Fibroblast of villous mesenchyme (primary cell): ENCODE results near the gene PAK5. TPM values are rescaled to one million over a fixed set of nuclear protein-coding genes. Genes with fewer than 3 reads are reported as not detected.

Experiments used
- DNase-seq: peaks from one replicate; pipeline ENCODE4 v3.0.0-alpha.2; 2010; ENCODE audit warnings: low read depth
- H3K4me3 ChIP-seq: 2 replicates; pipeline ENCODE4 v1.5.1; 2011; ENCODE audit warnings: low read depth, mild to moderate bottlenecking, low read length
- total RNA-seq: library from RNA; depleted of rRNA; stranded (reverse); fragments of >200 nt; gene quantifications from 2 replicates; pipeline ENCODE4 v1.2.3, GENCODE V29; 2012
- TF ChIP-seq, protein P1 (sequence below): IDR thresholded peaks from 2 replicates; pipeline ENCODE4 v1.5.1; 2012; ENCODE audit warnings: low read depth, mild to moderate bottlenecking, low read length; ENCODE audit not compliant: insufficient read depth

PAK5 gene
- total RNA-seq, 1 donor = not detected

DNA sequence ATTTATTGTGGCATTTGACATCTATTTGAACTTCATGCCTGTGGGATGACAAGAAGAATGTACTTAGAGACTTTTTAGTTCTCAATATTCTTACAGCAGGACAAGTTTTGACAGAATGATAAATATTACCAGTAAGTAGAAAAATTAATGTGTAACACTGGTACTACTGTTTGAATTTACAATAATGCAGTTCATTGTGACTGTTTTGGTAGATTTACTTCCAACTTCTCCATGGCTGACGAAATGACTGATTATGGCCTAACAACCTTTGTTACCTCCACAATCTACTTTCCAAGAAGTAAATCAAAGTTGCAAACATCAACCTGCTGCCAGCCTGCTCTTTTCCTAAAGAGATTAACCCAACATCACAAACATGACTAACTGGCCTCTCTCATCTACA is 38.5 kb downstream of the PAK5 start:
- DNase-seq = no peak
- TF ChIP-seq, protein P1, sequence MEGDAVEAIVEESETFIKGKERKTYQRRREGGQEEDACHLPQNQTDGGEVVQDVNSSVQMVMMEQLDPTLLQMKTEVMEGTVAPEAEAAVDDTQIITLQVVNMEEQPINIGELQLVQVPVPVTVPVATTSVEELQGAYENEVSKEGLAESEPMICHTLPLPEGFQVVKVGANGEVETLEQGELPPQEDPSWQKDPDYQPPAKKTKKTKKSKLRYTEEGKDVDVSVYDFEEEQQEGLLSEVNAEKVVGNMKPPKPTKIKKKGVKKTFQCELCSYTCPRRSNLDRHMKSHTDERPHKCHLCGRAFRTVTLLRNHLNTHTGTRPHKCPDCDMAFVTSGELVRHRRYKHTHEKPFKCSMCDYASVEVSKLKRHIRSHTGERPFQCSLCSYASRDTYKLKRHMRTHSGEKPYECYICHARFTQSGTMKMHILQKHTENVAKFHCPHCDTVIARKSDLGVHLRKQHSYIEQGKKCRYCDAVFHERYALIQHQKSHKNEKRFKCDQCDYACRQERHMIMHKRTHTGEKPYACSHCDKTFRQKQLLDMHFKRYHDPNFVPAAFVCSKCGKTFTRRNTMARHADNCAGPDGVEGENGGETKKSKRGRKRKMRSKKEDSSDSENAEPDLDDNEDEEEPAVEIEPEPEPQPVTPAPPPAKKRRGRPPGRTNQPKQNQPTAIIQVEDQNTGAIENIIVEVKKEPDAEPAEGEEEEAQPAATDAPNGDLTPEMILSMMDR = no peak
- no peak overlapping the region for H3K4me3 ChIP-seq

DNA sequence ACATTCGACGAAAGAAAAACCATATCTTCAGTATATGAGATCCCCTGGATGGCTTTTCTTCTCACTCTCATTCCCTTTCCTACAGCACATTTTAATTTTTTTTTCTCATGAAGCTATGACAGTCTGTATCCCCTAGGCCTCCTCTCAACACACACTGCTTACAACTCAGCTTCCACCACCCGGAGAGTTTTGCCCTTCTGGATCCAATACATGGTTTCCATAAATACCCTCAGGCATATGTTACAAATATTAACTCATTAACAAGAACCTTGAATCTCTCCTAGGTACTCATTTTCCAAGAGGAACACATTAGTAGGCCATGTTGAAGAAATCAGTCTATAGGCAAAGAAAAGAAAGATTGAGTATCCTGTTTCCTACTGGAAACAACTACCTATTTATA is 44.0 kb downstream of the PAK5 start:
- TF ChIP-seq, protein P1 = no peak
- no peak for DNase-seq
- H3K4me3 ChIP-seq = no peak overlapping the region

DNA sequence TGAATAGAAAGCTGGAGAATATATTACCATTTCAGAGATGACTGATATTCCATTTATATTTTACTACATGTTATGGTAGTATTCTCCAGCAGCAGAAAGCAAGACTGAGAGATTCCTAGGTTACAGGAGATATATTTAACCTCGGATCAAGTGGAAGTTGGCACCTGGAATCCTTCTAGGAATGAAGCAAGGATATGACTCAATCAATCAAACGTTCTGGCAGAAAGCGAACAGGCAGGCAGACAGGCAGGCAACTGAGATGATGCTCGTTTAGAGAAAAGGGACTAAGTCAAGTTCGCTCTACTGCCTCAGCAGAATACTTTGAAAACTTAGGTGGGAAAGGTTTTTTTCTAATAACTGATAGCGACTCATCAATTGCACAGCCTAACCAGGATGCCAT is 46.2 kb downstream of the PAK5 start:
- TF ChIP-seq, protein P1 = no peak
- no peak for DNase-seq
- no peak overlapping the region for H3K4me3 ChIP-seq

DNA sequence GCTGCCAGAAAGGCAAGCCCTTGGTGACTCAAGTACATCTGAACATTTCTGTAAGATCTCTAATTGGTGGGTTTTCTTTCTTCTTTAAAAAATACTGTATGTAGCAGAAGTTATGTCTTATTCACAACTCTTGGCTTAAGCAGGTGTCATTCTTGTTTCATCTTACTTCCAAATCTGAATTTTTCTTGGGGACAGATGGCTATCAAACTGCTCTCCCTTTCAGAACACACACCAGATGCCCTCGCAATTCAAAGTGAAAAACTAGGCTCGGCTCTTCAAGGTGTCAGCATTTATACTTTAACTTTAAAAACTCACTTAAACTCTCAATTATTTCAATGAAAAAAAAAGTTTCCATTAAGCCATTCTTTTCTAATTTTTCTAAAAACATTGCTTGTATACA is 49.7 kb downstream of the PAK5 start:
- TF ChIP-seq, protein P1 = no peak
- DNase-seq = no peak
- H3K4me3 ChIP-seq = no peak overlapping the region

DNA sequence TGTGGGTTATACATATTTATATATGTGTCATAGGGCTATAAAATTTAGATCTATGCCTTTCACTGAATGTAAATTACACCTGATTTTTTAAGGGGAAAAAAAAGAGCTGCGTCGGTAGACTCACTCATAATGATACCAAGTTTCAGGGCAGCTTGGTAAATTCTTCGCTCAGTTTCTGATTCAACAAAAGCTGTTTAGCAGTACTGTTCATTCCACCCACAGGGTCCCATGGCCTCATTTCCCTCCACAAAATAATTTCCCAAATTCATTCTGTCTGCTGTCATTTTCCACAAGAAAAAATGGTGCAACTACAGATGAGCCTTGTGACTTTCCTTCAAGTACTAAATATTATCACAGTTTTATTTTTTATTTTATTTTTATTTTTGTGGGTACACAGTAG is 63.7 kb downstream of the PAK5 start:
- H3K4me3 ChIP-seq = no peak overlapping the region
- TF ChIP-seq, protein P1 = no peak
- DNase-seq = no peak

DNA sequence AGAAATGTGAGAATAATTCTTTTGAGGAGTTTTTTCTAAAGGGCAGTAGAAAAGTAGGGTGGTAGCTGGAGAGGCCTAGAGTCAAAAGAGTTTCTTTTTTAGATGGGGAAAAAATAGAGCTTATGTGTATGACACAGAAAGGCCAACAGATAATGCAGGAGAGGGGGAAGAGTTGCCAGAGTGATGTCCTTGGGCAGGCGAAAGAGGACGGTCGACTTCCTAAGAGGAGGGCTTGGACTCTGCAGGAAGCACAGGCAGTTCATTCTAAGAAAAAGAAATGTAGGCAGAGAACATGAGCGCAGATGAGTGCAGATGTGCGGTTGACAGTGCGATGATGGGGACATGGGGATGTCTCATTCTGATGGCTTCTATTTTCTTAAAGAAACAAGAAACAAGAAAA is 68.9 kb downstream of the PAK5 start:
- TF ChIP-seq, protein P1 = no peak
- DNase-seq = no peak
- no peak overlapping the region for H3K4me3 ChIP-seq

DNA sequence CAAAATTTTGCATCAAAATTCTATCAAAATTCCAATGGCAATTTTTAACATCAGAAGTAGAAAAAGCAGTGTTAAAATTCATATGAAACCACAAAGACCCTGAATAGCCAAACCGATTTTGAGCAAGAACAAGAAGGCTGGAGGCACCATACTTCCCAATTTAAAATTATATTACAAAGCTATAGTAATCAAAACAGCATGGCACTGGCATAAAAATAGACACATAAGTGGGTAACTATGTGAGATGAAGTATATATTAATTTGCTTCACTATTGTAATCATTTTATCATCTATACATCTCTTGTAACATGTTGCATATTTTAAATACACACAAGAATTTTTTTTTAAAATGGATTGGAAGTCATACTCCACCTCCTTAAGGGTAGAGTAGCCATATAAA is 77.4 kb downstream of the PAK5 start:
- TF ChIP-seq, protein P1 = no peak
- no peak for DNase-seq
- H3K4me3 ChIP-seq = no peak overlapping the region
